Activated naive CD8-positive, alpha-beta T cell (primary cell): Measurements from ENCODE around the gene IFITM2.

Experiments
- H3K27ac Mint-ChIP-seq: one replicate; pipeline ENCODE4 v1.8.0; 2021; ENCODE audit warnings: mixed read lengths
- H3K27me3 Mint-ChIP-seq: one replicate; pipeline ENCODE4 v1.8.0; 2021; ENCODE audit warnings: mixed read lengths
- H3K36me3 Mint-ChIP-seq: one replicate; pipeline ENCODE4 v1.8.0; 2021; ENCODE audit warnings: mixed read lengths
- H3K4me1 Mint-ChIP-seq: one replicate; pipeline ENCODE4 v1.8.0; 2021; ENCODE audit warnings: low read depth, mixed read lengths
- H3K4me3 Mint-ChIP-seq: one replicate; pipeline ENCODE4 v1.8.0; 2021; ENCODE audit warnings: mild to moderate bottlenecking, mixed read lengths
- H3K9me3 Mint-ChIP-seq: one replicate; pipeline ENCODE4 v1.8.0; 2021; ENCODE audit warnings: low read depth, mixed read lengths

Gene IFITM2

GRCh38 chr11:278001-278951 lies 29.3 kb upstream of the IFITM2 start, which contains the start of gene NLRP6:
TSS of gene NLRP6 (plus strand) at chr11:278407. CDS start at chr11:278570, 163 bp downstream.
- Mint-ChIP-seq H3K9me3 (peaks cover 9% of the 10 kb centered on the region), H3K27me3 (no peaks in the 10 kb centered on the region), H3K27ac (peak within 1 kb of the TSS; percentile 97), H3K4me3 (peak within 1 kb of the TSS; percentile 89), H3K4me1 (peaks cover 51% of the 10 kb centered on the region), H3K36me3 (peaks cover 12% of the 10 kb centered on the region)

GRCh38 chr11:279040-279965 lies 28.3 kb upstream of the IFITM2 start:
- H3K27me3 Mint-ChIP-seq = no peaks in the 10 kb centered on the region
- peaks cover 9% of the 10 kb centered on the region for H3K9me3 Mint-ChIP-seq
- H3K4me3 Mint-ChIP-seq = peak overlapping the region; percentile 89
- peak overlapping the region; percentile 97 for H3K27ac Mint-ChIP-seq
- peaks cover 57% of the 10 kb centered on the region for H3K4me1 Mint-ChIP-seq
- peaks cover 12% of the 10 kb centered on the region for H3K36me3 Mint-ChIP-seq

- Mint-ChIP-seq H3K4me1 (peaks cover 56% of the 10 kb centered on the region), H3K27ac (peak overlapping the region; percentile 85), H3K9me3 (peaks cover 9% of the 10 kb centered on the region), H3K36me3 (peaks cover 12% of the 10 kb centered on the region), H3K4me3 (peak overlapping the region; percentile 84), H3K27me3 (no peaks in the 10 kb centered on the region)
These were observed 27.5 kb upstream of the IFITM2 start for GRCh38 chr11:279966-280705.

GRCh38 chr11:280706-281485 lies 26.7 kb upstream of the IFITM2 start:
- peak overlapping the region; percentile 97 for H3K27ac Mint-ChIP-seq
- peaks cover 59% of the 10 kb centered on the region for H3K4me1 Mint-ChIP-seq
- H3K27me3 Mint-ChIP-seq = no peaks in the 10 kb centered on the region
- H3K36me3 Mint-ChIP-seq = peaks cover 11% of the 10 kb centered on the region
- peaks cover 8% of the 10 kb centered on the region for H3K9me3 Mint-ChIP-seq
- peak overlapping the region; percentile 84 for H3K4me3 Mint-ChIP-seq

- H3K27ac Mint-ChIP-seq = peak overlapping the region; percentile 97
- H3K4me1 Mint-ChIP-seq = peaks cover 65% of the 10 kb centered on the region
- peak overlapping the region; percentile 84 for H3K4me3 Mint-ChIP-seq
These were observed 26.0 kb upstream of the IFITM2 start for GRCh38 chr11:281486-282161.

GRCh38 chr11:282171-282570 lies 25.4 kb upstream of the IFITM2 start:
- H3K27ac Mint-ChIP-seq = peak overlapping the region; percentile 97
- peaks cover 2% of the 10 kb centered on the region for H3K36me3 Mint-ChIP-seq
- H3K27me3 Mint-ChIP-seq = no peaks in the 10 kb centered on the region
- H3K4me3 Mint-ChIP-seq = peak overlapping the region; percentile 84
- peaks cover 66% of the 10 kb centered on the region for H3K4me1 Mint-ChIP-seq
- H3K9me3 Mint-ChIP-seq = no peaks in the 10 kb centered on the region

More at GRCh38 chr11:281486-282161, 26.0 kb upstream of the IFITM2 start:
- Mint-ChIP-seq H3K9me3 (peaks cover 1% of the 10 kb centered on the region), H3K36me3 (peaks cover 5% of the 10 kb centered on the region), H3K27me3 (no peaks in the 10 kb centered on the region)

GRCh38 chr11:282630-283360 lies 24.8 kb upstream of the IFITM2 start:
- Mint-ChIP-seq H3K27me3 (no peaks in the 10 kb centered on the region), H3K27ac (peak overlapping the region; percentile 97)

GRCh38 chr11:283405-284104 lies 24.1 kb upstream of the IFITM2 start:
- Mint-ChIP-seq H3K4me3 (peak overlapping the region; percentile 84), H3K4me1 (peaks cover 62% of the 10 kb centered on the region), H3K27ac (peak overlapping the region; percentile 97), H3K36me3 (no peaks in the 10 kb centered on the region), H3K27me3 (no peaks in the 10 kb centered on the region), H3K9me3 (no peaks in the 10 kb centered on the region)

More at GRCh38 chr11:282630-283360, 24.8 kb upstream of the IFITM2 start:
- H3K4me1 Mint-ChIP-seq = peaks cover 64% of the 10 kb centered on the region
- peak overlapping the region; percentile 84 for H3K4me3 Mint-ChIP-seq
- no peaks in the 10 kb centered on the region for H3K9me3 Mint-ChIP-seq
- no peaks in the 10 kb centered on the region for H3K36me3 Mint-ChIP-seq

GRCh38 chr11:284105-285020 lies 23.3 kb upstream of the IFITM2 start:
- H3K4me1 Mint-ChIP-seq = peaks cover 59% of the 10 kb centered on the region
- H3K36me3 Mint-ChIP-seq = no peaks in the 10 kb centered on the region
- no peaks in the 10 kb centered on the region for H3K9me3 Mint-ChIP-seq
- H3K4me3 Mint-ChIP-seq = peak overlapping the region; percentile 84
- no peaks in the 10 kb centered on the region for H3K27me3 Mint-ChIP-seq
- peak overlapping the region; percentile 97 for H3K27ac Mint-ChIP-seq

GRCh38 chr11:285021-285893 lies 22.4 kb upstream of the IFITM2 start:
- no peak overlapping the region for H3K4me3 Mint-ChIP-seq

GRCh38 chr11:285894-286220 lies 21.8 kb upstream of the IFITM2 start:
- H3K4me1 Mint-ChIP-seq = peaks cover 59% of the 10 kb centered on the region
- H3K27me3 Mint-ChIP-seq = no peaks in the 10 kb centered on the region
- H3K4me3 Mint-ChIP-seq = no peak overlapping the region
- peak overlapping the region; percentile 94 for H3K27ac Mint-ChIP-seq
- no peaks in the 10 kb centered on the region for H3K36me3 Mint-ChIP-seq
- H3K9me3 Mint-ChIP-seq = no peaks in the 10 kb centered on the region

More at GRCh38 chr11:285021-285893, 22.4 kb upstream of the IFITM2 start:
- H3K9me3 Mint-ChIP-seq = no peaks in the 10 kb centered on the region
- no peaks in the 10 kb centered on the region for H3K27me3 Mint-ChIP-seq
- H3K4me1 Mint-ChIP-seq = peaks cover 61% of the 10 kb centered on the region
- H3K36me3 Mint-ChIP-seq = no peaks in the 10 kb centered on the region
- H3K27ac Mint-ChIP-seq = peak overlapping the region; percentile 94
